GM18505 (cell line): ENCODE measurements around the gene WDR33.
A peak's percentile ranks its signal among the peaks of the same experiment; 100 is the strongest.

Experiments used
- ATAC-seq: cut with Tn5 transposase; IDR thresholded peaks from one replicate; pipeline ENCODE4 v1.9.1; 2021; ENCODE audit not compliant: unreplicated experiment
- POLR2A ChIP-seq: IDR thresholded peaks from 4 replicates; pipeline ENCODE4 v1.6.1; 2011; ENCODE audit warnings: borderline replicate concordance; ENCODE audit not compliant: insufficient read depth, insufficient read length; ENCODE audit errors: extremely low read depth

The WDR33 gene

GRCh38 chr2:127713562-127713961 is 97.4 kb downstream of the WDR33 start:
- no peak for TF ChIP-seq POLR2A
- no peak for ATAC-seq

- TF ChIP-seq POLR2A = no peak
- ATAC-seq = no peak
Measured at GRCh38 chr2:127712999-127713398, 98.0 kb downstream of the WDR33 start.

GRCh38 chr2:127709336-127709735 is 101.6 kb downstream of the WDR33 start:
- TF ChIP-seq POLR2A = no peak
- no peak for ATAC-seq

- no peak for ATAC-seq
- no peak for TF ChIP-seq POLR2A
Measured at GRCh38 chr2:127707890-127708648, 102.9 kb downstream of the WDR33 start.

GRCh38 chr2:127706215-127706990 is 104.6 kb downstream of the WDR33 start:
- no peak for ATAC-seq
- no peak for TF ChIP-seq POLR2A

GRCh38 chr2:127705391-127706065 is 105.4 kb downstream of the WDR33 start:
- ATAC-seq = no peak
- no peak for TF ChIP-seq POLR2A

- TF ChIP-seq POLR2A = no peak
- no peak for ATAC-seq
Measured at GRCh38 chr2:127704641-127705390, 106.2 kb downstream of the WDR33 start.

GRCh38 chr2:127703282-127703681 is 107.7 kb downstream of the WDR33 start:
- ATAC-seq = no peak

GRCh38 chr2:127702395-127703009 is 108.5 kb downstream of the WDR33 start:
- no peak for TF ChIP-seq POLR2A
- ATAC-seq = no peak

More at GRCh38 chr2:127703282-127703681, 107.7 kb downstream of the WDR33 start:
- no peak for TF ChIP-seq POLR2A

- TF ChIP-seq POLR2A = peak; percentile 61
- ATAC-seq = peak; percentile 50
Measured at GRCh38 chr2:127701651-127702394, 109.1 kb downstream of the WDR33 start.

- peak; percentile 99 for TF ChIP-seq POLR2A
- ATAC-seq = peak; percentile 69
Measured at GRCh38 chr2:127701193-127701650, 109.7 kb downstream of the WDR33 start, which contains the start of gene SFT2D3. Gene SFT2D3 (plus strand): TSS chr2:127701497. CDS start chr2:127701529, 32 bp downstream.
